ENCODE data around the gene FPGS.
A peak's percentile ranks its signal among the peaks of the same experiment; 100 is the strongest.
"Not testable (repeated sequence)": the region's sequence is repeated elsewhere in the genome, so short reads cannot be mapped to it uniquely, and the experiment has no call there.

FPGS gene

DNA sequence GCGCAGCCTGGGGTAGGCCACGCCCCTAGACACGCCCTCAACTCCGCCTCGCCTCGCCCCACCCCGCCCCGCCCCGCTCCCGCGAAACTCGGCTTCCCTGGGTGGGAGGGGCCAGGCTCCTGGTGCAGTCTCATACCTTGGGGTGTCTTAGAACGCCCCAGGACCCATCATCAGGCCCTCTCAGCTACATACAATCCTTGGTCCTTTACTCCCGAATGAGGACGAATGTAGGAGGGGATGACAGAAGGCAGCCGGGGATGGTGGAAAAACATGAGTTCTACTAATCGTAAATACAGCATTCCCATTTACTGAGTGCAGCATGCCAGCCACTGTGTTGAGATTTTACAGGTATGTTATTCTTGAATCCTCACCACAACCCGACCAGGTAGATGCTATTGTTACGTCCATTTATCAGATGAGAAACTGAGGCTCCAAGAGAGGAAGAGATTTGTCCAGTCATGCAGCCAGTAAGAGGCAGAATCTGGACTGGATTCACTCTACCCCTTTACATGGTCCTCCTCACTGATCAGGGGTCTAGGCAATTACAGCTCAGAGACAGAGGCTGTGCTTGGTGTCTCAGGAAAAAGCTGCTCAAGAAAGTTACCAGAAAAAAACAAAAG is 31.0 kb upstream of the FPGS start:
- no peak for DNase-seq

DNA sequence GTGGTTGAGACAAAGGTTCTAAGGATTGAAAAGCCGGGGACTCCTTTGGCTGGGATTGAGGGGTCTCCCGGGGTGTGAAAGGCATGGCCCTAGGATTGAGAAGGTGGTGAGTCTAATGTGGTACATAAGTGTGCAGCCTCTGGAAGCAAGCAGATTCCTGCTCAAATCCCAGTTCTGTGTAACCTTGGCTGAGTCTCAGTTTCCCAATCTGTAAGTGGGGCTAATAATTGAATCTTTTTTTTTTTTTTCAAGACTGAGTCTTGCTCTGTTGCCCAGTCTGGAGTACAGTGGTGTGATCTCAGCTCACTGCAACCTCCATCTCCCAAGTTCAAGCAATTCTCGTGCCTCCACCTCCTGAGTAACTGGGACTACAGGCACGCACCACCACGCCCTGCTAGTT is 30.1 kb upstream of the FPGS start:
- DNase-seq, result no peak

GRCh38 chr9:127773272-127773671 is 29.4 kb upstream of the FPGS start:
- no peak for DNase-seq

DNA sequence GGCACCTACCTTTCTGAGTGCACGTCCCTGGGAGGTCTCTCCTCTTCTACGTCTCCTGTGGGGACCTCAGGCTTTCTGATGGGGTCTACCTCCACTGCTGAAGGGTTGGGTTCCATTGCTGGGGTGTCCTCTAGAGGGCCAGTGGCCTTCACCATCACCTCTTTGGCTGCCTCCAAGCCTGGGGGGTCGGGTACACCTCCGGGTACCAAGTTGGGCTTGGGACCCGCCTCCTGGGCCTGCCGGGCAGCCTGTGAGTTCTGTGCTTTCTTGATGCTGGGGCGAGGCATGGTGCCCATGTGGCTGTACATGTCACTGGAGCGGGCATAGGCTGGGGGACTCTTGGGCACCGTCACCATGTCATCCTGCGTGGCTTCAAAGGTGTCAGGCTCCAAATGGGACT is 28.7 kb upstream of the FPGS start:
- no peak for DNase-seq

DNA sequence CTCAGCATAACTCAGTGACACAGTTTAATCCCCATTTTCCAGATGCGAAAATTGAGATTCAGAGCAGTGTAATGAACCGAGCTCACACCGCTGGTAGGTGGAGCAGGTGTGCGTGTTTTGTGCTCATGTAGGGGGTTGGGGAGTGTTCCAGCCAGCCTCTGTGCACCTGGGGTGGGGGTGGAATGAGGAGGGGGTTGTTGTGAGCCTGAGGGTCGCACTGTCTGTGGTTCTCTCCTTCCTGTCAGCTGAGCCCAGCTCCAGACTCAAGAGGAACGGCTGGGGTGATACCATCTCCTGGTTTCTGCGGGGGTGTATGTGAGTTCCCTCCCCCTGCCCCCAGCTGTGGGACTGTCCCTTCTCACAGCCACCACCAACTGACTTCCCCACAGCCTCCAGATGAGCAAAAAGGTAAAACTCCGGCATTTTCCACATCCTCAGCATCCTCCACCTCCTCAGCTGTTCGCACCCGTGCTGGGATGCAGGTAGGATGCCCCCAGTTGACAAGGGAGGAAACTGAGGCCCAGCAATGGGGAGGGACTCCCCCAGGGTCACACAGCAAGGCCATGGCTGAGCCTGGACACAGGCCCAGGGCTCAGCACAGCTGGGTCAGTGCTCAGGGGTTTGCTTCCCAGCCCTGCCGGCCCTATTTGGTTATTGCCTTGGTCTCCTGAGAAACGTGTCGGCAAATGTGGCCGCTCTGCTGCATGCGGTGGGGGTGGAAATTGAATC is 26.3 kb upstream of the FPGS start:
- peak; percentile 16 for DNase-seq

DNA sequence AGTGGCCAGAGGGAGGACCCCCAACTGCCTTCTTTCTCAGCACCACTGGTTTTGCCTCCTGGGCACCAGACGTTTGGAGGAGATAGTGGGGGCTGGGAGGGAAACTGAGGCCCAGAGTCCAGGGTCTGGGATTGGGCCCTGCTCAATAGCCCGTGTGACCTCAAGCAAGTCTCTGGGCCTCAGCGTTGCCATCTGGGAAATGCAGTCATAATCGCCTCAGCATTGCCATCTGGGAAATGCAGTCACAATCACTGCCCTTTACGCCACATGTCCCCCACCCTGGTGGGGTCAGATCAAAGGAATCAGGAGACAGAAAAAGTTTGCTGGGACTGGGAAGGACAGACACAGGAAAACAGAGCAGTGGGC is 25.8 kb upstream of the FPGS start:
- no peak for DNase-seq

DNA sequence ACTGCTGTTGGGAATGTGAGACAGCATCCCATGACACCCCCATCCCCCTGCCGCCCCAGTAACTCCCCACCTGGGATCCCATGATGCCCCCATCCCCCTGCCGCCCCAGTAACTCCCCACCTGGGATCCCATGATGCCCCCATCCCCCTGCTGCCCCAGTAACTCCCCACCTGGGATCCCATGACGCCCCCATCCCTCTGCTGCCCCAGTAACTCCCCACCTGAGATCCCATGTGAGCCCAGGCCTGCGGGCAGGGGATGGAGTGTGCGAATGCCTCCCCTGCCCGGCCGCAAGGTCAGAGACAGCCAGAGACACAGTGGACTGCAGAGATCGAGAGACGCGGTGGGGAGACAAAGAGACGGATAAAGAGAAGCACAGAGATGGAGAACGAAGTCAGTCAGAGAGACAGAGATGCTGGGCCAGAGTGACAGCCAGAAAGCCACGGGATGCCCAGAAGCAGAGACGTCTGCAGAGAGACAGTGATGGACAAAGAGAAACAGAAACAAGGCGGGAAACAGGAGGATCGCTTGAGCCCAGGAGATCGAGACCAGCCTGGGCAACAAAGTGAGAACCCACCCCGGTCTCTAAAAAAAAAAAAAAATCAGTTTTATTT is 25.2 kb upstream of the FPGS start:
- no peak for DNase-seq

GRCh38 chr9:127778280-127779135 is 24.2 kb upstream of the FPGS start, which contains the start of gene SH2D3C:
Gene SH2D3C, minus strand, starts transcription at chr9:127778666. Its CDS starts 39 bp downstream, at chr9:127778627.
- no peak for DNase-seq

GRCh38 chr9:127779136-127779981 is 23.3 kb upstream of the FPGS start:
- no peak for DNase-seq

GRCh38 chr9:127780126-127780885 is 22.4 kb upstream of the FPGS start:
- DNase-seq, result no peak

DNA sequence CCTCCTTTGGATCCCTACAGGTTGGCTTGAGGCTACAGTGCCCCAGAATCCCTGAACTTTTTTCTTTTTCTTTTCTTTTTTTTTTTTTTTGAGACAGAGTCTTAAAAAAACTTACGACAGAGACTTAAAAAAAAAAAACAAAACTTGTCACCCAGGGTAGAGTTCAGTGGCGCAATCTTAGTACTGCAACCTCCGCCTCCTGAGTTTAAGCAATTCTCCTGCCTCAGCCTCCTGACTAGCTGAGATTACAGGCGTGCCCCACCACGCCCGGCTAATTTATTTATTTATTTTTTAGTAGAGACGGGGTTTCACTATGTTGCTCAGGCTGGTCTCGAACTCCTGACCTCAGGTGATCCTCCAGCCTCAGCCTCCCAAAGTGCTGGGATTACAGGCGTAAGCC is 21.8 kb upstream of the FPGS start:
- DNase-seq, result not testable (repeated sequence)

- DNase-seq, result no peak
Measured at GRCh38 chr9:127781806-127782205, 20.9 kb upstream of the FPGS start.

GRCh38 chr9:127783111-127784008 is 19.3 kb upstream of the FPGS start:
- no peak for DNase-seq

- DNase-seq, result peak; percentile 78
Measured at GRCh38 chr9:127785023-127785932, 17.4 kb upstream of the FPGS start.

DNA sequence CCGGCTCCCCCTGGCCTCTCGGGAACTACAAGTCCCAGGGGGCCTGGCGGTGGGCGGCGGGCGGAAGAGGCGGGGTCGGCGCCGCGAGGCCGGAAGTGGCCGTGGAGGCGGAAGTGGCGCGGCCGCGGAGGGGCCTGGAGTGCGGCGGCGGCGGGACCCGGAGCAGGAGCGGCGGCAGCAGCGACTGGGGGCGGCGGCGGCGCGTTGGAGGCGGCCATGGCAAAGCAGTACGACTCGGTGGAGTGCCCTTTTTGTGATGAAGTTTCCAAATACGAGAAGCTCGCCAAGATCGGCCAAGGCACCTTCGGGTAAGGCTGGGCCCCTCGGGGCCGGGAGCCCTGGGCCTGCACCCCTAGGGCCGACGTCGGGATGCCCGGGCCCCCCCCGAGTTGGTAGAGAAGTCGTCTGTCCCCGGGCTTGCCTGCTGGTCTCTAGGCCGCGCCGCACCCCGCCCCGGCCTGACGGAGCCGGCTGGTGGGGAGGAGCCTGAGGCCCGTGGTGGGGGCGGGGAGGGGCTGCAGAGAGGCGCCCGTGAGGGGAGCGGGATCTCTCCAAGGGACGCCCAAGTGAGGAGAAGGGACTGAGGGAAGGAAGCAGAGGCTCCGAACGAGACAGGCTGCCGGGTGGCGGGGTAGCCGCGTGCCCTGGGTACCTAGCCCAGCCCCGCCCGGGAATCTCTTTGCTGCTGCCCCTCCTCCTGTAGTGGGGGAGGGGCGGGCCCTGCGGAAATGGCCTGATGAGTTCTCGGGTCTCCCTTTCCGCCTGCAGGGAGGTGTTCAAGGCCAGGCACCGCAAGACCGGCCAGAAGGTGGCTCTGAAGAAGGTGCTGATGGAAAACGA is 16.5 kb upstream of the FPGS start, which contains the start of gene CDK9:
Gene CDK9 (plus strand): TSS at position 102 of the 840 bp plus-strand sequence. CDS start 115 bp downstream, at position 217.
- DNase-seq, result peak; percentile 87

GRCh38 chr9:127786773-127787104 is 15.9 kb upstream of the FPGS start:
- DNase-seq, result no peak

GRCh38 chr9:127788337-127789011 is 14.2 kb upstream of the FPGS start:
- no peak for DNase-seq

DNA sequence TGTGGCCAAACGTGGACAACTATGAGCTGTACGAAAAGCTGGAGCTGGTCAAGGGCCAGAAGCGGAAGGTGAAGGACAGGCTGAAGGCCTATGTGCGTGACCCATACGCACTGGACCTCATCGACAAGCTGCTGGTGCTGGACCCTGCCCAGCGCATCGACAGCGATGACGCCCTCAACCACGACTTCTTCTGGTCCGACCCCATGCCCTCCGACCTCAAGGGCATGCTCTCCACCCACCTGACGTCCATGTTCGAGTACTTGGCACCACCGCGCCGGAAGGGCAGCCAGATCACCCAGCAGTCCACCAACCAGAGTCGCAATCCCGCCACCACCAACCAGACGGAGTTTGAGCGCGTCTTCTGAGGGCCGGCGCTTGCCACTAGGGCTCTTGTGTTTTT is 13.5 kb upstream of the FPGS start:
- no peak for DNase-seq

Measured in COR-L47 (cell line).